Measurements from ENCODE around the gene EPN2. TPM values are rescaled to one million over a fixed set of nuclear protein-coding genes. Genes with fewer than 3 reads are reported as not detected.

EPN2 gene
- total RNA-seq, 1 experiment from 2014 or later: 25.0 TPM

GRCh38 chr17:19288453-19288852, 51.3 kb downstream of the EPN2 start:
- no peak for DNase-seq (ENCODE audit: extremely low read depth, low read depth)

- no peak for DNase-seq (ENCODE audit: extremely low read depth, low read depth)
Observed at GRCh38 chr17:19290066-19290705, 53.0 kb downstream of the EPN2 start.

DNA sequence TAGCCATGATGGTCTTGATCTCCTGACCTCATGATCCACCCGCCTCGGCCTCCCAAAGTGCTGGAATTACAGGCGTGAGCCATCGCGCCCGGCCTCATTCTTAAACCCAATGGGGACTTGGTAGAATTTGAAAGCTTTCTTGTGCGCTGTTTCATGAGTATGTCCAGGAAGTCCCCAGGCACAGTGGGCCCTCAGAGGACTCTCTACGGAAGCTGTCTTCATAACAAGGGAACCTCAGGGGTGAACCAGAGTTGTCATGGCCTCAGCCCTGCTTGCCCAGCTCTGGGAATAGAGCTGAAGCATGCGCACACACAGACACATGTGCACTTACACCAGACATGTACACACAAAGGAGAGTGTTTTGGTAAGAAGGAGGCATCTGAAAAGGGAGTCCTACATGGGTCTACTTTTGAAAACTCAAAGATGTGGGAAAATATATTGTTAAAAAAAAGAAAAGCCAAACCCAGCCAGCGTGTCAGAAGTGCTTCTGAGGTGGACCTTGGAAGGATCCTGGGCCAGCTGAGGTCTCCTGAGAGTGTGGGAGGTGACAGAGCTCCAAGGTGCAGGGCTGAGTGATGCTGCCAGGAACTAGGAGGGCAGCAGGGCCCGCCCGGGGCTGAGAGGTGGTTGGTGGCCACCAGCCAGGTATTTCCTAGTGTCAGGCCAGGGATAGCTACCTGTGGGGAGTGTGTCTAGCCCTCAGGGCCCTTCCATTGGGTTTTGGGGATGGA, 54.6 kb downstream of the EPN2 start:
- DNase-seq (ENCODE audit: extremely low read depth, low read depth): no peak

DNA sequence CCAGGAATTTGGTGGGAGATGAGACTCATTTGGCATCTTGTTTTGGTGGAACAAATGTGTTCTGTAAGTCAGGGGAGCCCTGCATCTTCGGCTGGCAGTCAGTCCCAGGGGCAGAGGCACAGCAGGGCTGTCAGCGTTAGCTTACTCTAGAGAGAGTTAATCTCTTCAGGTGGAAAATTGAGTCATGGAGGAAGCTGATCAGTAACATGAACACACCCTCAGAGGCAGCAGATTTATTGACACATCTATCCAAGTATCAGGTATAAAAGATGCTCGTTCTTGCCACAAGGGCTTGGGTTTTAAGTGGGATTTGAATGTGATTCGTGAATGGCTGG, 55.2 kb downstream of the EPN2 start:
- DNase-seq (ENCODE audit: extremely low read depth, low read depth): no peak

- no peak for DNase-seq (ENCODE audit: extremely low read depth, low read depth)
Observed at GRCh38 chr17:19294443-19294842, 57.3 kb downstream of the EPN2 start.

DNA sequence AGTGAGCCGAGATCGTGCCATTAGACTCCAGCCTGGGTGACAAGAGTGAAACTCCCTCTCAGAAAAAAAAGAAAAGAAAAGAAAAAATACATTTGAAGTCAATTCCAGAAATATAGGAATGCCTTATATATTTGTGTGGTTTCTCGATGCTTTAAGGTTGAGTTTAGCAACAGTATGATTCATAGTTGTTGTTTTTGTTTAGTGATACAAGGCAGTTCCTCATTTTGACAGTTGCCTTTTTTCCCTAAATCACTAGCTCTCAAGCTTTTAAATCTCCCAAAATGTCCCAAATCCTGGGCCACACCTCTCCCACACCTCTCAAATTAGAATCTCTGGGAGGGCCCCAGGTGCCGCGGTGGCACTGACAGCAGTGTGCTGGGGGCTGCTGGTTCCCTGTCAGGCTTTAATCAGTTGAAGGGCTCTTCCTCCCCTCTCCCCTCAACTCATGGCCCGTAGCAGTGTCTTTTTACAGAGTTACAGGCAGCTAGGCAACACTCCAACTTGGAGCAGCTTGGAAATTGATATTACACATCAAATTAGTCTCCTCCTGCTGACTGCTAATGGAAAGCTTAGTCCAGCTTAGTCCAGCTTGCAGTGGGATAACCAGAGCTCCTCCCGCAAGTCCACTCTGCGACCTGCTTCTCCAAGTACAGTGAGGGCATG, 58.4 kb downstream of the EPN2 start:
- no peak for DNase-seq (ENCODE audit: extremely low read depth, low read depth)

DNA sequence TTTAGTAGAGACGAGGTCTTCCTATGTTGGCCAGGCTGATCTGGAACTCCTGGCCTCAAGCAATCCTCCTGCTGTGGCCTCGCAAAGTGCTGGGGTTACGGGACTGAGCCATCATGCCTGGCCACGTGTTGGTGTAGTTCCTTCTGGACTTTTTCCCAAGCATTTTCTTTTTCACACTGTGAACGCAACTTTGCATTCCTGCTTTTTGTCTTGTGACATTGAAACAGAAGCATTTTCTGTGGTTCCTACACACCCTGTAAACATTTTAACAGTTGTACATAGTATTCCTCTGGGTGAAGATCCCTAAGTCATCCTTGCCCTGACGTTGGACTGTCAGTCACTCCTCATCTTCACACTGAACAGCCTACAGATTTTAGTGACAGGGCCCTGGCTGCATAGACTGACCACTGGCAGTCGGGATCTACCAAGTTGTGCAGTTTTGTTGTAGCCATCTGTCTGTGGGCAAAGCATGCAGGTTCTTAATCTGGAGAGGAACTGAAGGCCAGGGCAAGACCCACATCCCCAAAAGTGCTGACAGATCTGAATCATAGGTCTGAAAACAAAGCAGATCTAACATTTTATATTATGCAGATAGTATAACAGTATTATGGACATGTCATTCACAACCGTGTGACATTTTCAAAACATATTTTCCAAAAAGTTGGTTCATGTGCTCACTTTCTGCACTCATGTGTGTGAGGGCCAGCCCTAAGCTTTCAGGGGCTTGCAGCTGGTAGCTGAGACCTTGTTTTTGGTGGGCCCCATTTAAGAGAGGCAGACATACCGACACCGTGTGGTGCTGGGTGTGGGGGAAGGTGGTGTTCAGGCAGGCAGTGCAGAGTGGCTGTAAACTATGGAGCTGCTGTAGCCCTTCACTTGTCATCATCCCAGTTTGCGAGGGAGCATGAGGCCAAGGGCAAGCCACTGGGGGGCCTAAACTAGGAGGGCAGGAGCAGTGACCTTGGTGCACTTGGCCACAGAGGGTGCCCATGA, 59.9 kb downstream of the EPN2 start:
- DNase-seq (ENCODE audit: extremely low read depth, low read depth): no peak

GRCh38 chr17:19298569-19299213, 61.5 kb downstream of the EPN2 start:
- DNase-seq (ENCODE audit: extremely low read depth, low read depth): no peak

DNA sequence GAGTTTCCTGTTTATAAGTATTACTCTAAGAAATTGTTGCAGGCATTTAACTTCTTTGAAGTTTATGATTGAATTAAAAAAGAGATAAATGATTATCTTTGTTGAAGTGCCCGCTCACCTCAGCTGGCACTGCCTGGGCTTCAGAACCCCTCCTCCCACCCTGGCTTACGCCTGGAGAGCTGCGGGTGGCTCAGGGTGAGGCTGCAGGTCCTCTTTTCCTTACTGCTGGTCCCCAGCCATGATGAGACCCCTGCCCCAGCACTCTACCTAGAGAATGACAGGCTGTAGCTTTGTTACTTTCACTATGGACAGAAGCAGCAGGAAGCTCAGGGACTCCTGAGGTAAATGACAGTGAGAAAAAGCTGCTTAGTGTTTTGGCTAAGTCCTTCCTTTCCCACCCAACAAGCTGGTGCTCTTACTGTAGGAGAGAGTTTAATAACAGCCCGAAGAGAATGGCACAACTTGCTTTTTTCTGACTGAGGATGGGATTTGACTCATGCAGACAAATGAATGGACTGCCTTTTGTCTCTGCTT, 62.1 kb downstream of the EPN2 start:
- no peak for DNase-seq (ENCODE audit: extremely low read depth, low read depth)

GRCh38 chr17:19299866-19300265, 62.7 kb downstream of the EPN2 start:
- DNase-seq (ENCODE audit: extremely low read depth, low read depth): no peak

DNA sequence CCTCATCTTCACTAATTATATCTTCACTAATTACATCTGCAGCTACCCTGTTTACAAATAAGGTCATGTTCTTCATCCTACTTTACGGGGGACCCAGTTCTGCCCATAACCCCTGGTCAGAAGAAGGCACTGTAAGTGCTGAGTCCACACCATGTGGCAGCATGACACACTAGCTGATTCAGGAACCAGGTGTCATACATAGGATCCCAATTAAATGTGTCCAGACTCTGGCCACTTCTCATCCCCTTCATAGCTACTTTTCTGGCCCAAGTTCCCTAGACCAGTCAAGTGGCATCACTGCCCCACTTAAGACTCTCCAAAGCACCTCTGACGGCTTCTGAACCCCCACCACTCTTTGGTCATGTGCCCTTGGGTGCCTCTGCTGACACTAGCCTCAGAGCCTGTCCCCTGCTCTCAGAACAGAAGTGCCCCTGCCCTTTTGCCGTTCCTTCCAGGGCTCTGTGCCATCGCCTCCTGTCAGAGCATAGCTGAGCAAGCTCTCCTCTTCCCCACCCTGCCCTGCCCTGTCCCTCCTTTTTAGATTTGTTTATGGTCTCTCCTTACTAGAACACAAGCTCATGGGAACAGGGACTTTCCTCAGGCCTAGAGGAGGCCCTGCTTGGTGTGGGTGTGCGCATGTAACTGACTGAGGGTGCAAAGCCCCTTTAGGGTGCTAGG, 64.2 kb downstream of the EPN2 start:
- no peak for DNase-seq (ENCODE audit: extremely low read depth, low read depth)

DNA sequence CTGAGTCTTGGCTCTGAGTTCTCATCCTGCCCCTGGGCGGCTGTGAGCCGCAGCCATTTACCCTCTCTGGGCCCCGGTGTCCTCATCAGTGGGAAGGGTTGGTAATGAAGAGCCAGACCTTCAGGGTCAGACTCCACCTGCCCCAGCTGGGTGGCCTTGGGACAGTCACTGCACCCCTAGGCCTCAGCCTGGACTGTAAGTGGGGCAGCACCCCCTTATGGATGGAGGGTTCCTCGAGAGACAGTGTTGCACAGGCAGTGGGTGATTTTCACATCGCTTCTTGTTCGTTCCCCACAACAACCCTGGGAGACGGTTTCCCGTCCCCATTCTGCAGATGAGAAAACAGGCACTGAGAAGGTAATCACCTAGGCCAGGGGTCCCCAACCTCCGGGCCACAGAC, 64.8 kb downstream of the EPN2 start:
- DNase-seq (ENCODE audit: extremely low read depth, low read depth): no peak

- no peak for DNase-seq (ENCODE audit: extremely low read depth, low read depth)
Observed at GRCh38 chr17:19302791-19303331, 65.7 kb downstream of the EPN2 start.

GRCh38 chr17:19303367-19303776, 66.2 kb downstream of the EPN2 start:
- no peak for DNase-seq (ENCODE audit: extremely low read depth, low read depth)

- no peak for DNase-seq (ENCODE audit: extremely low read depth, low read depth)
Observed at GRCh38 chr17:19304209-19304608, 67.0 kb downstream of the EPN2 start.

GRCh38 chr17:19304751-19305150, 67.6 kb downstream of the EPN2 start:
- DNase-seq (ENCODE audit: extremely low read depth, low read depth): no peak

DNA sequence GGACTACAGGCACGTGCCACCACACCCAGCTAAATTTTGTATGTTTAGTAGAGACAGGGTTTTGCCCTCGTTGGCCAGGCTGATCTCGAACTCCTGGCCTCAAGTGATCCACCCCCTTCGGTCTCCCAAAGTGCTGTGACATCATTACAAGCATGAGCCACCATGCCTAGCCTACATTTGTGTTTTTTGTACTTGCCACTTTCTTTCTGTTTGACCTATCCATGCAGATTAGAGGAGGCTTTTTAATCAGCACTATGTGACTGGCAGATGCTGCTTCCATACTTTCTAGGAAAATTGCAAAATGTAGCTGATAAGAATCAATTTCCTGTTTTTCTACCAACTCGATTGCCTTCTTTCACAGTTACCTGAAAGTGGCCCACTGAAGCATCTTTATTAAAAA, 68.1 kb downstream of the EPN2 start:
- no peak for DNase-seq (ENCODE audit: extremely low read depth, low read depth)

DNA sequence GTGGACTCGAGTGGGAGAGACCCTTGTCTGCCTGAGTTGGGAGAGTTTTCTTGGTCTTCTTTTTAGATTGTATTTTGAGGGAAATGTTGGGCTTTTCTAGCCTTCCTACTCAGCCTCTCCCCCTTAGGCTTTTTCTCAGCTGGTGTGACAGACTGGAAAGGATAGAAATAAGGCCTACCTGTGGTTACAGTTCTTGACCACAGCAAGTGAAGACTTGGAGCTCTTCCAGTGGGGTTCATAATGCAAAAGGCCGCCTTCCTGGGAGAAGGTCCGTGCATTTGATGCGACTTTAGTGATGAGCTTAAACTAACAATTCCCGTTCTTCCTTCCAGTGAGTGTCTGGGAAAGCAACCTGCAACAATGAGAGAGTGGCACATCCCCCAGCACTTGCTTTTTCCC, 68.6 kb downstream of the EPN2 start:
- no peak for DNase-seq (ENCODE audit: extremely low read depth, low read depth)

Data from NCI-H460 (cell line).